SK-N-SH treated with all-trans-retinoic acid at 6 μM for 48 hours (cell line): ENCODE results near the gene NEK4.

Source experiments
- ATAC-seq: fragments of 200-7000 bp; cut with Tn5 transposase; 3 replicates; pipeline ENCODE4 v1.9.1; 2020; ENCODE audit warnings: mild to moderate bottlenecking, moderate library complexity
- ARNTL ChIP-seq: fragments of 450-650 bp; formaldehyde crosslinking; IDR thresholded peaks from 2 replicates; pipeline ENCODE4 v1.5.0; 2020; ENCODE audit warnings: low read depth, mild to moderate bottlenecking, moderate library complexity, borderline replicate concordance
- BACH2 ChIP-seq: fragments of 250-450 bp; sonication (Bioruptor Pico); IDR thresholded peaks from 2 replicates; pipeline ENCODE4 v1.9.0; 2021; ENCODE audit warnings: mild to moderate bottlenecking, borderline replicate concordance
- CREB5 ChIP-seq: fragments of 250-450 bp; sonication (Bioruptor Pico); IDR thresholded peaks from 2 replicates; pipeline ENCODE4 v1.5.1; 2020; ENCODE audit warnings: low read depth, mild to moderate bottlenecking, moderate library complexity
- CSDC2 ChIP-seq: fragments of 250-450 bp; sonication (Bioruptor Pico); IDR thresholded peaks from 2 replicates; pipeline ENCODE4 v1.5.0; 2020; ENCODE audit warnings: mild to moderate bottlenecking, moderate library complexity
- CSRNP3 ChIP-seq: fragments of 250-450 bp; sonication (Bioruptor Pico); IDR thresholded peaks from 2 replicates; pipeline ENCODE4 v1.5.1; 2021; ENCODE audit warnings: mild to moderate bottlenecking, moderate library complexity
- ESRRG ChIP-seq: fragments of 250-450 bp; sonication (Bioruptor Pico); IDR thresholded peaks from 2 replicates; pipeline ENCODE4 v1.6.1; 2021; ENCODE audit warnings: mild to moderate bottlenecking
- GLIS3 ChIP-seq: fragments of 250-450 bp; sonication (Bioruptor Pico); IDR thresholded peaks from 2 replicates; pipeline ENCODE4 v1.5.0; 2020; ENCODE audit warnings: mild to moderate bottlenecking, moderate library complexity
- ISL1 ChIP-seq: fragments of 250-450 bp; sonication (Bioruptor Pico); IDR thresholded peaks from 2 replicates; pipeline ENCODE4 v2.1.2; 2022; ENCODE audit warnings: mild to moderate bottlenecking, moderate library complexity
- OSR1 ChIP-seq: fragments of 250-450 bp; sonication (Bioruptor Pico); IDR thresholded peaks from 2 replicates; pipeline ENCODE4 v1.8.0; 2022; ENCODE audit warnings: moderate library complexity, mild to moderate bottlenecking, inconsistent platforms
- PATZ1 ChIP-seq: fragments of 250-450 bp; sonication (Bioruptor Pico); IDR thresholded peaks from 2 replicates; pipeline ENCODE4 v1.8.0; 2020; ENCODE audit warnings: mild to moderate bottlenecking, moderate library complexity, borderline replicate concordance
- POU6F1 ChIP-seq: fragments of 250-450 bp; sonication (Bioruptor Pico); IDR thresholded peaks from 2 replicates; pipeline ENCODE4 v1.8.0; 2021; ENCODE audit warnings: low read depth, mild to moderate bottlenecking, moderate library complexity, borderline replicate concordance
- RARB ChIP-seq: fragments of 250-450 bp; sonication (Bioruptor Pico); IDR thresholded peaks from 2 replicates; pipeline ENCODE4 v1.8.0; 2021; ENCODE audit warnings: mild to moderate bottlenecking, moderate library complexity
- SNAI2 ChIP-seq: fragments of 250-450 bp; sonication (Bioruptor Pico); IDR thresholded peaks from 2 replicates; pipeline ENCODE4 v1.5.0; 2020; ENCODE audit warnings: mild to moderate bottlenecking, moderate library complexity
- TCF4 ChIP-seq: fragments of 250-450 bp; sonication (Bioruptor Pico); IDR thresholded peaks from 2 replicates; pipeline ENCODE4 v1.8.0; 2021; ENCODE audit warnings: mild to moderate bottlenecking, moderate library complexity, borderline replicate concordance
- TSHZ2 ChIP-seq: fragments of 250-450 bp; sonication (Bioruptor Pico); IDR thresholded peaks from 2 replicates; pipeline ENCODE4 v1.5.0; 2020; ENCODE audit warnings: mild to moderate bottlenecking, moderate library complexity
- ZC3H10 ChIP-seq: fragments of 250-450 bp; sonication (Bioruptor Pico); IDR thresholded peaks from 2 replicates; pipeline ENCODE4 v1.5.1; 2021; ENCODE audit warnings: mild to moderate bottlenecking, moderate library complexity
- ZFP3 ChIP-seq: fragments of 250-450 bp; sonication (Bioruptor Pico); IDR thresholded peaks from 2 replicates; pipeline ENCODE4 v1.5.0; 2020; ENCODE audit warnings: mild to moderate bottlenecking, moderate library complexity
- ZFP30 ChIP-seq: fragments of 450-650 bp; formaldehyde crosslinking; IDR thresholded peaks from 2 replicates; pipeline ENCODE4 v1.5.0; 2022; ENCODE audit warnings: mild to moderate bottlenecking, moderate library complexity
- ZNF565 ChIP-seq: fragments of 450-650 bp; formaldehyde crosslinking; conservative IDR thresholded peaks from 2 replicates; pipeline ENCODE4 v1.5.0; 2020; ENCODE audit warnings: low read depth, mild to moderate bottlenecking, moderate library complexity
- ZNF70 ChIP-seq: fragments of 450-650 bp; formaldehyde crosslinking; IDR thresholded peaks from 2 replicates; pipeline ENCODE4 v1.5.0; 2020; ENCODE audit warnings: mild to moderate bottlenecking, moderate library complexity
- ZNF8 ChIP-seq: fragments of 450-650 bp; formaldehyde crosslinking; IDR thresholded peaks from 2 replicates; pipeline ENCODE4 v1.5.0; 2020; ENCODE audit warnings: mild to moderate bottlenecking, moderate library complexity

Gene NEK4

GRCh38 chr3:52791366-52791765 lies 20.6 kb upstream of the NEK4 start:
- no peak for ATAC-seq
- no peak for TF ChIP-seq CREB5
- TF ChIP-seq BACH2 (CRISPR knock-in tag), result no peak
- no peak for TF ChIP-seq ESRRG
- TF ChIP-seq CSDC2, result no peak
- TF ChIP-seq ZNF70, result no peak
- TF ChIP-seq ISL1 (CRISPR knock-in tag), result no peak
- TF ChIP-seq RARB (CRISPR knock-in tag), result no peak
- no peak for TF ChIP-seq ZNF8
- no peak for TF ChIP-seq ZNF565 (CRISPR knock-in tag)
- no peak for TF ChIP-seq SNAI2 (CRISPR knock-in tag)
- TF ChIP-seq ZFP30 (CRISPR knock-in tag), result no peak

- TF ChIP-seq CSDC2 (no peak), ESRRG (no peak), CSRNP3 (no peak), TCF4 (CRISPR knock-in tag) (no peak), ARNTL (no peak), ZFP30 (CRISPR knock-in tag) (no peak), ZC3H10 (no peak), ISL1 (CRISPR knock-in tag) (no peak), ZNF70 (no peak), CREB5 (no peak), SNAI2 (CRISPR knock-in tag) (no peak), BACH2 (CRISPR knock-in tag) (no peak), TSHZ2 (CRISPR knock-in tag) (no peak), OSR1 (CRISPR knock-in tag) (no peak), GLIS3 (CRISPR knock-in tag) (no peak), RARB (CRISPR knock-in tag) (no peak), ZNF8 (no peak), ZFP3 (CRISPR knock-in tag) (no peak), PATZ1 (CRISPR knock-in tag) (no peak)
- ATAC-seq, result no peak
These were observed 20.0 kb upstream of the NEK4 start for GRCh38 chr3:52790741-52791140.

- ATAC-seq, result no peak
- TF ChIP-seq ARNTL (no peak), ZFP3 (CRISPR knock-in tag) (no peak), TSHZ2 (CRISPR knock-in tag) (no peak), ESRRG (no peak), ISL1 (CRISPR knock-in tag) (no peak), PATZ1 (CRISPR knock-in tag) (no peak), POU6F1 (CRISPR knock-in tag) (no peak), GLIS3 (CRISPR knock-in tag) (no peak), BACH2 (CRISPR knock-in tag) (no peak), TCF4 (CRISPR knock-in tag) (no peak), ZNF70 (no peak), OSR1 (CRISPR knock-in tag) (no peak)
These were observed 19.6 kb upstream of the NEK4 start for GRCh38 chr3:52790337-52790736.
